ENCODE measurements around the gene MBD5. TPM values are rescaled to one million over a fixed set of nuclear protein-coding genes. Genes with fewer than 3 reads are reported as not detected.

MBD5 gene
- total and polyA plus RNA-seq, 2 of the 4 experiments (the other 2 are of a cell fraction): 9.8 to 14.2 TPM

DNA sequence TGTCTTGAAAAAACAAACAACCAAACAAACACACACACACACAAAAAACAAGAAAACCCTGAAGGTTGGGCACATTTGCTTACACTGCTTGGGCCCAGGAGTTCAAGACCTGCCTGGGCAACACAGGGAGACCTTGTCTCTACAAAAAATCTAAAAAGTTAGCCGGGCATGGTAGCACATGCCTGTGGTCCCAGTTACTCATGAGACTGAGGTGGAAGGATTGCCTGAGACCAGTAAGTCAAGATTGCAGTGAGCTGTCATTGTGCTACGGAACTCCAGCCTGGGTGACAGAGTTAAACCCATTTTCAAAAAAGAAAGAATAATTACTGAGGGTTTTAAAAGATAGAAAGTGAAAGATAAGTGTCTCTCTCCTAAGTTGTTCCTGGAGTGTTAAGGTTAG, 103.4 kb downstream of the MBD5 start:
- no peak overlapping the region for H3K14ac ChIP-seq (replicated peaks; ENCODE audit: low read depth, low read length)
- ChIA-PET CTCF (no interaction called here), POLR2A (ENCODE audit: unreplicated experiment) (no interaction called here)
- no peak for DNase-seq
- H3K79me1 ChIP-seq (ENCODE audit: low read depth in 1 of 2, low read length in 2 of 2): peaks cover 3 to 5% of the 10 kb centered on the region in 2 experiments; a peak in 2 of 4 replicates
- no peak overlapping the region for H2BK120ac ChIP-seq (ENCODE audit: low read depth, low read length)
- BruUV-seq (replicated peaks): no TSS peak
- dilution Hi-C loops (cut with HindIII; ENCODE audit: low sequenced_read_pairs, unreplicated experiment) (no loop called here), intact Hi-C loops (cut with micrococcal nuclease) (no loop called here), in situ Hi-C loops (cut with MboI; ENCODE audit: low sequenced_read_pairs) (no loop called here)
- no peaks in the 10 kb centered on the region for H3K4me1 ChIP-seq (ENCODE audit: control insufficient read depth, insufficient read depth, low read length)
- H3K9me1 ChIP-seq (ENCODE audit: insufficient read depth, low read length): no peaks in the 10 kb centered on the region
- no peak overlapping the region for H2AFZ ChIP-seq (replicated peaks; ENCODE audit: low read length, poor library complexity)
- no peak overlapping the region for H2BK15ac ChIP-seq (ENCODE audit: low read depth, low read length)
- no peak overlapping the region for H3K23ac ChIP-seq (ENCODE audit: low read depth, low read length)
- H3K9me3 ChIP-seq (ENCODE audit: control insufficient read depth, insufficient read depth, low read length): no peaks in the 10 kb centered on the region
- ATAC-seq (ENCODE audit: low read depth): no peak
- H3K4me3 ChIP-seq (ENCODE audit: insufficient read depth, low read depth, low read length): no peak overlapping the region
- no peak overlapping the region for H4K5ac ChIP-seq (ENCODE audit: low read depth, low read length)
- no CpG with 5 or more reads among the region's 2 CpGs for WGBS, 2 experiments (ENCODE audit: extremely low coverage in 2 of 2, insufficient read length in 1 of 2)
- no peak overlapping the region for H3K56ac ChIP-seq (ENCODE audit: extremely low read depth, insufficient read depth, low read length)
- no peak overlapping the region for H4K8ac ChIP-seq (ENCODE audit: low read depth in 2 of 2, low read length in 2 of 2)
- H3K18ac ChIP-seq (ENCODE audit: low read depth, low read length): no peak overlapping the region
- H2AK5ac ChIP-seq (ENCODE audit: low read depth, low read length): no peak overlapping the region
- no peak overlapping the region for H3K4me2 ChIP-seq (ENCODE audit: low read depth, low read length)
- no peak overlapping the region for H2AK9ac ChIP-seq (replicated peaks; ENCODE audit: low read depth, low read length, poor library complexity)
- TF ChIP-seq POLR2A (IDR thresholded peaks at IDR 0.05; ENCODE audit: low read depth, low read length) (no peak), BHLHE40 (IDR thresholded peaks at IDR 0.05; ENCODE audit: low read depth, low read length) (no peak), CEBPB (IDR thresholded peaks at IDR 0.05; ENCODE audit: low read depth, low read length) (no peak), MAFK (IDR thresholded peaks at IDR 0.05; ENCODE audit: low read depth, low read length) (no peak), MAZ (IDR thresholded peaks at IDR 0.05; ENCODE audit: borderline replicate concordance, low read depth, low read length) (no peak), RAD21 (IDR thresholded peaks at IDR 0.05; ENCODE audit: low read length) (no peak), FOS (IDR thresholded peaks at IDR 0.05; ENCODE audit: low read depth, low read length) (no peak)
- TF ChIP-seq, protein P1, sequence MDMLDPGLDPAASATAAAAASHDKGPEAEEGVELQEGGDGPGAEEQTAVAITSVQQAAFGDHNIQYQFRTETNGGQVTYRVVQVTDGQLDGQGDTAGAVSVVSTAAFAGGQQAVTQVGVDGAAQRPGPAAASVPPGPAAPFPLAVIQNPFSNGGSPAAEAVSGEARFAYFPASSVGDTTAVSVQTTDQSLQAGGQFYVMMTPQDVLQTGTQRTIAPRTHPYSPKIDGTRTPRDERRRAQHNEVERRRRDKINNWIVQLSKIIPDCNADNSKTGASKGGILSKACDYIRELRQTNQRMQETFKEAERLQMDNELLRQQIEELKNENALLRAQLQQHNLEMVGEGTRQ (IDR thresholded peaks at IDR 0.05; ENCODE audit: low read depth, low read length): no peak
- no peak overlapping the region for H4K91ac ChIP-seq (ENCODE audit: insufficient read depth, low read depth, low read length)
- no peak overlapping the region for H3K4ac ChIP-seq (ENCODE audit: low read depth, low read length)
- H3K27me3 ChIP-seq (ENCODE audit: control insufficient read depth, insufficient read depth, low read length): no peaks in the 10 kb centered on the region
- no peaks in the 10 kb centered on the region for H3K36me3 ChIP-seq (ENCODE audit: control insufficient read depth, insufficient read depth, low read length)
- H2BK5ac ChIP-seq (ENCODE audit: low read depth, low read length, poor library complexity, severe bottlenecking): no peak overlapping the region
- no peak overlapping the region for H3K9ac ChIP-seq (ENCODE audit: low read depth, low read length)
- H4K20me1 ChIP-seq (ENCODE audit: insufficient read depth, low read length): no peaks in the 10 kb centered on the region
- no peak overlapping the region for H3K27ac ChIP-seq (ENCODE audit: insufficient read depth, low read length)
- no peak overlapping the region for H2BK20ac ChIP-seq (ENCODE audit: low read depth, low read length)

Measured in IMR-90 (cell line).